GM12878 (cell line): ENCODE data around the gene FAM210A. TPM values are rescaled to one million over a fixed set of nuclear protein-coding genes. Genes with fewer than 3 reads are reported as not detected.

Experiments used
- ATAC-seq: fragments of 200-7000 bp; cut with Tn5 transposase; 3 replicates; pipeline ENCODE4 v1.9.1; 2020; ENCODE audit warnings: mild to moderate bottlenecking, moderate library complexity
- BruUV-seq: library from RNA; stranded (reverse); fragments of 400-500 nt; replicated peaks from 2 replicates; lab custom pipeline; 2021; lab: Mats Ljungman, UMichigan
- CTCF ChIA-PET: fragments of 300-600 bp; sonication (Branson Sonifier 250); formaldehyde crosslinking; extraction: SDS; loops from one replicate; lab custom pipeline; 2021; ENCODE audit warnings: inconsistent platforms; lab: Yijun Ruan, JAX
- POLR2A ChIA-PET: fragments of 350-600 bp; formaldehyde crosslinking; extraction: SDS; loops from one replicate; lab custom pipeline; 2021; ENCODE audit warnings: inconsistent platforms; lab: Charles Lee
- RAD21 ChIA-PET: fragments of 300-600 bp; sonication (Branson Sonifier 250); formaldehyde crosslinking; loops from one replicate; lab custom pipeline; 2023; ENCODE audit warnings: antibody characterized with exemption; ENCODE audit not compliant: unreplicated experiment; lab: Charles Lee
- SMC1A ChIA-PET: fragments of 300-600 bp; sonication (Branson Sonifier 250); formaldehyde crosslinking; loops from one replicate; lab custom pipeline; 2023; ENCODE audit not compliant: unreplicated experiment, uncharacterized antibody; lab: Charles Lee
- DNase-seq: peaks from one replicate; pipeline ENCODE4 v3.0.0-alpha.2; 2011; ENCODE audit warnings: low read depth, low spot score
- FAIRE-seq: peaks from 3 replicates; lab custom pipeline; 2011; peaks lifted over from hg19 to GRCh38; lab: Jason Lieb, UNC
- H2AFZ ChIP-seq: 2 replicates; pipeline ENCODE4 v1.6.0; 2011; ENCODE audit warnings: low read depth, low read length, control low read depth; ENCODE audit not compliant: control insufficient read depth
- H3K27ac ChIP-seq: 2 replicates; pipeline ENCODE4 v1.5.1; 2011; ENCODE audit warnings: control low read depth; ENCODE audit not compliant: control insufficient read depth, insufficient read depth
- H3K27me3 ChIP-seq, 2 experiments: replicated peaks in 1 of 2; 2 replicates each; pipeline versions ENCODE4 v1.6.0 to v1.6.1; 2011; ENCODE audit warnings: low read length in 1 of 2; ENCODE audit not compliant: control insufficient read depth in 2 of 2, insufficient read depth in 2 of 2
- H3K36me3 ChIP-seq, 2 experiments: 2 replicates each; pipeline ENCODE4 v1.5.1; 2011; ENCODE audit warnings: low read length in 1 of 2; ENCODE audit not compliant: control insufficient read depth in 2 of 2, insufficient read depth in 2 of 2
- H3K4me1 ChIP-seq: 2 replicates; pipeline ENCODE4 v1.6.1; 2011; ENCODE audit warnings: mild to moderate bottlenecking, low read length, moderate library complexity, mixed read lengths; ENCODE audit not compliant: control insufficient read depth, insufficient read depth
- H3K4me2 ChIP-seq: 2 replicates; pipeline ENCODE4 v1.6.0; 2011; ENCODE audit warnings: control low read depth; ENCODE audit not compliant: control insufficient read depth, insufficient read depth
- H3K4me3 ChIP-seq: fragments of 200-600 bp; sonication (generic); 2 replicates; pipeline ENCODE4 v1.5.1; 2016
- H3K79me2 ChIP-seq: 2 replicates; pipeline ENCODE4 v1.6.0; 2011; ENCODE audit warnings: low read length; ENCODE audit not compliant: control insufficient read depth, insufficient read depth
- H3K9ac ChIP-seq: 2 replicates; pipeline ENCODE4 v1.8.0; 2011; ENCODE audit warnings: low read length, control low read depth, mixed read lengths; ENCODE audit not compliant: control insufficient read depth, insufficient read depth
- H3K9me3 ChIP-seq: replicated peaks from 3 replicates; pipeline ENCODE4 v1.5.1; 2011; ENCODE audit warnings: mild to moderate bottlenecking, low read length; ENCODE audit not compliant: control insufficient read depth, insufficient read depth
- H4K20me1 ChIP-seq: 2 replicates; pipeline ENCODE4 v1.6.0; 2011; ENCODE audit not compliant: control insufficient read depth, insufficient read depth
- CBX5 ChIP-seq: sonication (generic); IDR thresholded peaks from 2 replicates; pipeline ENCODE4 v1.6.1; 2016; ENCODE audit warnings: low read depth, moderate library complexity, mild to moderate bottlenecking, inconsistent platforms
- CHD1 ChIP-seq: IDR thresholded peaks from 2 replicates; pipeline ENCODE4 v1.6.1; 2012; ENCODE audit warnings: low read depth, low read length, improper control_type of control experiment
- CHD4 ChIP-seq: fragments of 200-600 bp; sonication (generic); IDR thresholded peaks from 2 replicates; pipeline ENCODE4 v1.6.1; 2016; ENCODE audit warnings: mild to moderate bottlenecking
- CREB1 ChIP-seq: IDR thresholded peaks from 2 replicates; pipeline ENCODE4 v1.6.1; 2012; ENCODE audit warnings: low read depth, mild to moderate bottlenecking, inconsistent platforms
- E2F4 ChIP-seq: IDR thresholded peaks from 2 replicates; pipeline ENCODE4 v1.6.1; 2012; ENCODE audit warnings: low read depth, low read length, improper control_type of control experiment
- ETV6 ChIP-seq, 2 experiments: fragments of 450-650 bp in 1 of 2; IDR thresholded peaks in 1 of 2; conservative IDR thresholded peaks in 1 of 2; 2 replicates each; pipeline ENCODE4 v1.6.1; 2014; ENCODE audit warnings: antibody characterized with exemption in 1 of 2, borderline replicate concordance in 1 of 2, low read depth in 1 of 2, mild to moderate bottlenecking in 1 of 2, moderate library complexity in 1 of 2
- GABPA ChIP-seq: IDR thresholded peaks from 2 replicates; pipeline ENCODE4 v1.6.1; 2014; ENCODE audit warnings: antibody characterized with exemption, low read depth, mild to moderate bottlenecking, inconsistent platforms
- HDAC2 ChIP-seq: fragments of 200-600 bp; sonication (generic); IDR thresholded peaks from 2 replicates; pipeline ENCODE4 v1.6.1; 2017
- MEF2A ChIP-seq: IDR thresholded peaks from 2 replicates; pipeline ENCODE4 v1.6.1; 2011; ENCODE audit warnings: low read depth, mild to moderate bottlenecking, low read length, moderate library complexity; ENCODE audit not compliant: insufficient read depth
- NFYB ChIP-seq: IDR thresholded peaks from 2 replicates; pipeline ENCODE4 v1.6.1; 2011; ENCODE audit warnings: low read depth, mild to moderate bottlenecking, low read length, improper control_type of control experiment, moderate library complexity; ENCODE audit not compliant: insufficient read depth
- RAD21 ChIP-seq: IDR thresholded peaks from 2 replicates; pipeline ENCODE4 v1.6.1; 2011; ENCODE audit warnings: mild to moderate bottlenecking, low read depth, low read length, moderate library complexity; ENCODE audit not compliant: insufficient read depth
- RUNX3 ChIP-seq: IDR thresholded peaks from 2 replicates; pipeline ENCODE4 v1.6.1; 2012; ENCODE audit warnings: low read length, inconsistent platforms
- WGBS: methylation state at CpG from one replicate; pipeline ENCODE4 v1.1.6; 2016; ENCODE audit warnings: low lambda C conversion rate; ENCODE audit not compliant: insufficient replicate concordance, insufficient coverage; ENCODE audit errors: missing lambda C conversion rate; 5-methylcytosine and 5-hydroxymethylcytosine counted together
- in situ Hi-C: fragments of 300-500 bp; cut with MboI; formaldehyde crosslinking; loops from 9 replicates; pipeline ENCODE4 v1.14.3; 2018; ENCODE audit warnings: mixed read lengths
- intact Hi-C: fragments of 100-400 bp; cut with micrococcal nuclease; formaldehyde crosslinking; loops from one replicate; pipeline ENCODE4 v1.14.2; 2022; ENCODE audit not compliant: unreplicated experiment
- polyA plus RNA-seq, 11 experiments: library from polyadenylated mRNA; depleted of rRNA in 4 of 11; unstranded in 6 of 11; stranded (reverse) in 5 of 11; fragments of >200 nt; fragmentation: Nextera tagmentation in 4 of 11; fragmentation: Illumina TruSeq in 1 of 11; extraction: Ambion mirVana in 4 of 11; extraction: Trizol in 1 of 11; gene quantifications; 1 replicate in 1 of 11; 2 replicates in 10 of 11; pipeline versions ENCODE4 v1.2.1 to v1.2.3, GENCODE V29; 2011 to 2016; ENCODE audit warnings: inconsistent platforms in 2 of 11, missing spikeins in 2 of 11, low read depth in 1 of 11
- total RNA-seq, 4 experiments: library from RNA; depleted of rRNA in 3 of 4; stranded (reverse); fragments of >200 nt in 3 of 4; fragmentation: Illumina TruSeq in 1 of 4; extraction: Trizol in 1 of 4; gene quantifications; 2 replicates each; pipeline versions ENCODE4 v1.2.1 to v1.2.3, GENCODE V29; 2013 to 2021
- TF ChIP-seq, protein P1 (sequence below): IDR thresholded peaks from 2 replicates; pipeline ENCODE4 v1.6.1; 2011; ENCODE audit warnings: borderline replicate concordance, low read depth, mild to moderate bottlenecking, moderate library complexity, mixed read lengths, low read length; ENCODE audit not compliant: insufficient read depth; ENCODE audit errors: extremely low read length
- TF ChIP-seq, protein P2 (sequence below): fragments of 450-650 bp; IDR thresholded peaks from 2 replicates; pipeline ENCODE4 v1.6.1; 2016; ENCODE audit warnings: mild to moderate bottlenecking, moderate library complexity, borderline replicate concordance
- TF ChIP-seq, protein P3 (sequence below): IDR thresholded peaks from 2 replicates; pipeline ENCODE4 v1.6.1; 2012; ENCODE audit warnings: low read depth, low read length, improper control_type of control experiment

FAM210A gene
- total and polyA plus RNA-seq, 10 of the 15 experiments (the other 5 are each of a cell fraction or from before 2014, with no cell fraction given): 10.3 to 56.3 (median 17.7) TPM

DNA sequence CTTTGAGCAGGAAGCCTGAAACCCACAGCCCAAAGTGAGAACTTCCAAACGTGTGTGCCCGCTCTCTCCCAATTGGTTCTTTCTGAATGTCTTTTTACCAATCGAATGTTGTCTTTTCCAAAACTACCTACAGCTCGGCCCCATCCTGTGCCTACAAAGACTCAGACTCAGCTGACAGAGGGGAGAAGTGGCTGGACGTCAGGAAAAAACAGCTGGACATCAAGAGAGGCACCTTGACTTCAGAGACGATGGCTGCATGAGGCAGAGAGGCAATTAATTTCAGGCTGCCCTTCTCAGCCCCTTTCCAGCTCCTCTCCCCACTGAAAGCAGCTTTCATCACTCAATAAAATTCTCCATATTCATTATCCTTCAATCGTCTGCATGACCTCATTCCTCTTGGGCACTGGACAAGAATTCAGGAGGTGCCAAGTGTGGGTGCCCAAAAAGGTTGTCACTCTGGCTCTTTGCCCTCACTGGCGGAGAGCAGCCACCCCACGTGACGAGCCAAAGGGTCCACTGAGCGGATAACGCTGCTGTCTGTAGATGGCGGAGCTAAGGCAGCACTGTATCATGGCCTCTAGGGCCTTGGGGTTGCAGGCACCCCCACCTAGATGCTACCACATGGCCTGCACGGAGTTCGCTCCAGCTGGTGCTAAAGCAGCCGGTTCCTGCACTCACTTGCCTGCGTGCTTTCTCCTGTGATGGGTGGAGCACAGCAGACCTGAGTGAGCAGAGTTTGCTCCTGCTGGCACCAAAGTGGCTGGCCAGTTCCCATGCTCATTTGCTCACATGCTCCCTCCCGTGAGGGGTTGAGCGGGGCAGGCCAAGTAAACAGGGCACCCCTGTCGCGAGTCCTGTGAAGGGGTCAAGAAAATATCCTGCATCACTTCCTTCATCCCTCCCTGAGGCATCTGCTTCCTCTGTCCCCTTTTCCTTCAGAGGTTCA lies 37.9 kb downstream of the FAM210A start:
- Histone ChIP-seq H3K36me3 (peaks cover 0 to 2% of the 10 kb centered on the region in 2 experiments; a peak in 1 of 4 replicates), H3K9ac (no peak overlapping the region), H2AFZ (no peak overlapping the region), H4K20me1 (no peaks in the 10 kb centered on the region), H3K4me2 (no peak overlapping the region), H3K4me1 (no peaks in the 10 kb centered on the region), H3K27me3 (no peaks in the 10 kb centered on the region), H3K79me2 (peaks cover 12% of the 10 kb centered on the region), H3K9me3 (no peaks in the 10 kb centered on the region; the same call in 2 of the 3 replicates), H3K27ac (no peak overlapping the region), H3K4me3 (no peak overlapping the region)
- RAD21 ChIA-PET: no interaction called here
- DNase-seq (no peak), ATAC-seq (no peak), FAIRE-seq (no peak)
- POLR2A ChIA-PET: no interaction called here
- 90% methylated on average over 21 of the region's 21 CpGs for WGBS
- intact Hi-C loops (no loop called here), in situ Hi-C loops (no loop called here)
- SMC1A ChIA-PET: no interaction called here
- no TSS peak for BruUV-seq
- TF ChIP-seq CHD4 (no peak), GABPA (no peak), HDAC2 (no peak), MEF2A (no peak), RUNX3 (no peak), NFYB (no peak), CBX5 (no peak), CREB1 (no peak), RAD21 (no peak), CHD1 (no peak), E2F4 (no peak), ETV6 (conservative IDR thresholded peaks at IDR 0.05 in 1 of 2, IDR thresholded peaks at IDR 0.05 in 1 of 2; ENCODE audit: borderline replicate concordance in 1 of 2, low read depth in 1 of 2) (no peak)
- TF ChIP-seq, protein P1, sequence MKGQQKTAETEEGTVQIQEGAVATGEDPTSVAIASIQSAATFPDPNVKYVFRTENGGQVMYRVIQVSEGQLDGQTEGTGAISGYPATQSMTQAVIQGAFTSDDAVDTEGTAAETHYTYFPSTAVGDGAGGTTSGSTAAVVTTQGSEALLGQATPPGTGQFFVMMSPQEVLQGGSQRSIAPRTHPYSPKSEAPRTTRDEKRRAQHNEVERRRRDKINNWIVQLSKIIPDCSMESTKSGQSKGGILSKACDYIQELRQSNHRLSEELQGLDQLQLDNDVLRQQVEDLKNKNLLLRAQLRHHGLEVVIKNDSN: no peak
- TF ChIP-seq, protein P2, sequence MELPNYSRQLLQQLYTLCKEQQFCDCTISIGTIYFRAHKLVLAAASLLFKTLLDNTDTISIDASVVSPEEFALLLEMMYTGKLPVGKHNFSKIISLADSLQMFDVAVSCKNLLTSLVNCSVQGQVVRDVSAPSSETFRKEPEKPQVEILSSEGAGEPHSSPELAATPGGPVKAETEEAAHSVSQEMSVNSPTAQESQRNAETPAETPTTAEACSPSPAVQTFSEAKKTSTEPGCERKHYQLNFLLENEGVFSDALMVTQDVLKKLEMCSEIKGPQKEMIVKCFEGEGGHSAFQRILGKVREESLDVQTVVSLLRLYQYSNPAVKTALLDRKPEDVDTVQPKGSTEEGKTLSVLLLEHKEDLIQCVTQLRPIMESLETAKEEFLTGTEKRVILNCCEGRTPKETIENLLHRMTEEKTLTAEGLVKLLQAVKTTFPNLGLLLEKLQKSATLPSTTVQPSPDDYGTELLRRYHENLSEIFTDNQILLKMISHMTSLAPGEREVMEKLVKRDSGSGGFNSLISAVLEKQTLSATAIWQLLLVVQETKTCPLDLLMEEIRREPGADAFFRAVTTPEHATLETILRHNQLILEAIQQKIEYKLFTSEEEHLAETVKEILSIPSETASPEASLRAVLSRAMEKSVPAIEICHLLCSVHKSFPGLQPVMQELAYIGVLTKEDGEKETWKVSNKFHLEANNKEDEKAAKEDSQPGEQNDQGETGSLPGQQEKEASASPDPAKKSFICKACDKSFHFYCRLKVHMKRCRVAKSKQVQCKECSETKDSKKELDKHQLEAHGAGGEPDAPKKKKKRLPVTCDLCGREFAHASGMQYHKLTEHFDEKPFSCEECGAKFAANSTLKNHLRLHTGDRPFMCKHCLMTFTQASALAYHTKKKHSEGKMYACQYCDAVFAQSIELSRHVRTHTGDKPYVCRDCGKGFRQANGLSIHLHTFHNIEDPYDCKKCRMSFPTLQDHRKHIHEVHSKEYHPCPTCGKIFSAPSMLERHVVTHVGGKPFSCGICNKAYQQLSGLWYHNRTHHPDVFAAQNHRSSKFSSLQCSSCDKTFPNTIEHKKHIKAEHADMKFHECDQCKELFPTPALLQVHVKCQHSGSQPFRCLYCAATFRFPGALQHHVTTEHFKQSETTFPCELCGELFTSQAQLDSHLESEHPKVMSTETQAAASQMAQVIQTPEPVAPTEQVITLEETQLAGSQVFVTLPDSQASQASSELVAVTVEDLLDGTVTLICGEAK: no peak
- TF ChIP-seq, protein P3, sequence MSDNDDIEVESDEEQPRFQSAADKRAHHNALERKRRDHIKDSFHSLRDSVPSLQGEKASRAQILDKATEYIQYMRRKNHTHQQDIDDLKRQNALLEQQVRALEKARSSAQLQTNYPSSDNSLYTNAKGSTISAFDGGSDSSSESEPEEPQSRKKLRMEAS: no peak
- CTCF ChIA-PET: interaction anchor here (0.6 kb wide), 1 partner anchor 398 kb away, joined by 4 read pairs; no protein-coding TSS in a partner anchor
